Superior temporal gyrus (tissue), 1 donor: ENCODE measurements around the gene NKAIN2.
"Not testable (repeated sequence)": the region's sequence is repeated elsewhere in the genome, so short reads cannot be mapped to it uniquely, and the experiment has no call there.

Source experiments
- DNase-seq: peaks from one replicate; pipeline ENCODE4 v3.0.0-alpha.2; 2016; ENCODE audit errors: extremely low spot score

Gene NKAIN2

DNA sequence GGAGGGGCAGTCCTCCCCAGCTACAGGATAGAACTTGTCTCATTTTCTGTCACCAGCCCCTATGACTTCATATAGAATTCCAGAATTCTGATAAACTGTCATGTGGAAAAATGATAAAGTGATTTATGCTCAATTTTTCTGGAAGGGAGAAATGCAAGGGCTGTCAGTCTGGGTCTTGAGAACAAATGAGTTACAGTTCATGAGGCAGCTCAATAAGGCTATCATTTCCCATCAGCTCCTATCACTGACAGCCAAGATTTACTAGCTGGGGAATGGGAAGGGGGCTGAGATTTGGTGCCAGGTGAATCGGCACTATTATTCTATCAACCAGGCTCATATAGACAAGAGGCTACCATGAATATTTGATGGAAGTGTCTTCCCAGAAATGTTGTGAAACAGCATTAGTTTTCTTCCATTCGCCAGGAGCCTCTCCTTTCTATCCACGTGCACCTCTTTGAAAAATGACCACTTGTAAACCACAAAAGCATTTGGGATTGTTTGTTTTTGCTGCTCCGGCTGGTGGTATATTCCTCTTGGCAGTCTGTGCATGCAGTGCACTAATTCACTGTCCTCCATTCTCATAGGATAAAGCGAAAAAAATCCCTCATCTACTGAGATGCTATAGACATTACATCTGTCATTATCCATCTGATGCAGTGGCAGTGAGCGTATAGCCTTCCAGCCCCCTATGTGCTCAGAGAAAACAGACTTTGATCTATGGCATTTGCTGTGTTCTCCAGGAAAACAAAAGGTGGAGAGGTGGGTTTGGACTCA lies 629.9 kb downstream of the NKAIN2 start:
- DNase-seq, result no peak

DNA sequence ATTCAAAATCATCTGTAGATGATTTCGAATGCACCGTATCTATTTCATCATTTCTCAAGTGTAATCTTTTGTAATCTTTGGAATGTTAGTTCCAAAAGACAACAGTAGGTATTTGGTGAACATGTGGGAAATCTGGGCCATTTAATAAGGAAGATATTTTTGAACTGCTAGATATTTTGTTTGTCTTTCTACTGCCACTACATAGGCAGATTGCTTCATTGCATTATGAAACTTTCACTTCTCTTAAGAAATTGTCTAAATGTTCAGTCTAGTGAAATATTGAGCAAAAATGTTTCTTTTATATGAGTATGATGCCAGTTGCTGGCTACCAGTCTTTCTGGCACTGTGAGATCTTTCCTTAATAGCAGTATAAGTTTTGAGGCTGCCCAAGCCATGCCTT lies 630.8 kb downstream of the NKAIN2 start:
- DNase-seq, result no peak

DNA sequence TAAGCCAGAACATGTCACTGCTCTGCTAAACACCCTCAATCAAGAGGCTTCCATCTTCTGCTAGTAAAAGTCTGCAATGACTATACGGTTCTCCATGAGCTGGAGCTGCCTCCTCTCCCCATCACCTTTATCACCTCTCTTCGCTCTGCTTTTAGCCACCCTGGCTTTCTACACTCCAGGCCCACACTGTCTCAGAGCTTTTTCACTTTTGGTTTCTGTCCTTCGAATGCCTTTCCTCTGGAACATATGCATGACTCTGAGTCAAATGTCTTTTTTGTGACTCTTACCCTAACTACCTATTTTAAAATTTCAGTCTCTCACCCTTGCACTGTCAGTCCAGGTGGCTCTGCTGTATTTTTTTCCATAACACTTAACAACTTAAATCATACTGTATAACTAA lies 633.1 kb downstream of the NKAIN2 start:
- no peak for DNase-seq

GRCh38 chr6:124438546-124439065 lies 634.9 kb downstream of the NKAIN2 start:
- no peak for DNase-seq

DNA sequence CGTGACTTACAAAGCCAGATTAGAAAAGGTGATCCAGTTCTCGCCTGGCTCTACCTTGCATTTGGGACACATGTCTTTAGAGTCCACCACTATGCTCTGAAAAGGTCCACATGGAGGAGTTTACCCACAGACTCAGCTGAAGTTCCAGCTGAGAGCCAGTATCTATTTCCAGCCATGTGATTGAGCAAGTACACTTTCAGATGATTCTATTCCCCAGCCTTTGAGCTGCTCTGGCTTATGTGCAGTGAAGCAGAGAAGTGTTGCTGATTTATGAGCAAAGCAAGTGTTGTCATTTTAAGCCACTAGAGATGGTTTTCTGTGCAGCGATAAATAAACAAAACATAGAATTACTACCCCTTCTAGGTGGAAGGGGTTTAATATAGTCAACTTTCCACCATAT lies 637.8 kb downstream of the NKAIN2 start:
- DNase-seq, result no peak

DNA sequence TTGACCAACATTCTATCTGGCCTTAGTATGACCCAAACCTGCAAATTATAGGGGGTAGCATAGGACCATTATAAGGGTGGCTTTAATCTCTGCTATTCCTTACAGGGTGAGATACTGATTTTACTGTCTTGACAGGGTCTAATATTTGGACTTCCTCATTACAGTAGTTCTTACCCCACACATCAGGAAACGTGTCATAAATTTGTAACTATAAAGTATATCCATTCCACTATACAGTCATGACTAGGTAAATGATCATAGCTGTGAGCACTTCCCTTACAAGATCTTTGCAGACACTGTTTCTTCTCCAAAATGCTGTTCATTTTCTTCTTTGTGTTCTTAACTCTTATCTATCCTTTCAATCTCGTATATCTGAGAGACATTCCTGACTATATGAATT lies 639.9 kb downstream of the NKAIN2 start:
- no peak for DNase-seq

DNA sequence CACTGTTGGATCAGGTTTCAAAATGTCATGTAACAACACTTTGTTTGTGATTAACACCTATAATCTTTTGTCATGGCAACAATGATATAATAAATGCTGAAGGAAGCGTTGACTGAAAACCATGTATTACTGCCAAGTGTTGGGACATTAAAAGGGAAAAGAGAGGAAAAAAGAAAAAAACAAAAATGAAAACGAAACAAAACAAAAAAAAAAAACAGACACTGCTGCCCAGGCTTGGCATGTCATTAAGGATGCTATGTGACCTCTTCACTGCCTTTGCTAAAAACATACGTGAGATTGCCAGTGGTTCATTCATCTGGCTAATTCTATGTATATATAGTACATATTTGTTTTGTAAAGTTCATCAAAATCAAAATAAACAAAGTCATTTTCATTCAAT lies 641.9 kb downstream of the NKAIN2 start:
- no peak for DNase-seq

DNA sequence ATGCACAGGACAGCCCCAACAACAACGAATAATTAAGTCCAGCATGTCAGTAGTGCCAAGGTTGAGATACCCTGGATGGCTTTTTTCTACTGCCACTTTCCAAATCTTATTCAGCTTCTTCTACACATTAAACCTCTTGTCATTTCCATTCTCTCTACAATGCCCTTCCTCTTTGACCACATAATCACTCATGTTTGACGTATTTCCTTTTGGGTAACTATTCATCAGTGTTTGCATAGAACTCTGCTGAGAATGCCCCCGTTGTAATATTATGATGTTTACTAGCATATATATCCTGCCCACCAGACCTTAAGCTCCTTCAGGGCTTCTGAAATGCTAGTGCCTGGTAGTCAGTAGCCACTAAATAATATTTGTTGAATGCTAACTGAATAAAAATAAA lies 643.3 kb downstream of the NKAIN2 start:
- no peak for DNase-seq

GRCh38 chr6:124459268-124459667 lies 655.6 kb downstream of the NKAIN2 start:
- DNase-seq, result no peak

GRCh38 chr6:124462750-124463149 lies 659.1 kb downstream of the NKAIN2 start:
- no peak for DNase-seq

DNA sequence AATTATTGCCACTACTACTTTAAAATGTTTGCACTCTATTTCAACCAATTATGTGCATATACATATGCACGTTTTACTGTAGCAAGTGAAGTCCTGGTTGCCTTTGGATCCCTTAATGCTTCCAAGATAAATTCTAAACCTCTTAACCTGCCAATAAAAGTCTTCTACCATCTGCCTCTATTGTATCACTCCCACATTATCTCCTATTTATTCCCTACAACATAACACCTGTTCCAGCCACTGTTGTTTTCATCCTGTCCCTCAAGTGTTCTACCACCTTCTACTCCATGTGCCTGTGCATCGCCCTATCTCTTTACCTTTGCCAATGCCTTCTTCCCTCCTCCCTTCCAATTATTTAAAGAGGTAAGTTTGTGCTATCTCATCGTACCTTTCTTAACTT lies 659.6 kb downstream of the NKAIN2 start:
- no peak for DNase-seq

DNA sequence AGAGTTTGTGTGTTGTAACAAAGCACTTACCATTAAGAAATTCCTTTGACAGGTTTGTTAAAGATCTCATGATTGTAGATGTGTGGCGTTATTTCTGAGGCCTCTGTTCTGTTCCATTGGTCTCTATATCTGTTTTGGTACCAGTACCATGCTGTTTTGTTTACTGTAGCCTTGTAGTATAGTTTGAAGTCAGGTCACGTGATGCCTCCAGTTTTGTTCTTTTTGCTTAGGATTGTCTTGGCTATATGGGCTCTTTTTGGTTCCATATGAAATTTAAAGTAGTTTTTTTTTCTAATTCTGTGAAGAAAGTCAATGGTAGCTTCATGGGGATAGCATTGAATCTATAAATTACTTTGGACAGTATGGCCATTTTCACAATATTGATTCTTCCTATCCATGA lies 660.9 kb downstream of the NKAIN2 start:
- not testable (repeated sequence) for DNase-seq

GRCh38 chr6:124466949-124467348 lies 663.3 kb downstream of the NKAIN2 start:
- DNase-seq, result no peak

GRCh38 chr6:124467366-124467765 lies 663.7 kb downstream of the NKAIN2 start:
- DNase-seq, result no peak

GRCh38 chr6:124470803-124471202 lies 667.1 kb downstream of the NKAIN2 start:
- DNase-seq, result no peak

- peak; percentile 50 for DNase-seq
Observed at GRCh38 chr6:124475176-124475575, 671.5 kb downstream of the NKAIN2 start.

DNA sequence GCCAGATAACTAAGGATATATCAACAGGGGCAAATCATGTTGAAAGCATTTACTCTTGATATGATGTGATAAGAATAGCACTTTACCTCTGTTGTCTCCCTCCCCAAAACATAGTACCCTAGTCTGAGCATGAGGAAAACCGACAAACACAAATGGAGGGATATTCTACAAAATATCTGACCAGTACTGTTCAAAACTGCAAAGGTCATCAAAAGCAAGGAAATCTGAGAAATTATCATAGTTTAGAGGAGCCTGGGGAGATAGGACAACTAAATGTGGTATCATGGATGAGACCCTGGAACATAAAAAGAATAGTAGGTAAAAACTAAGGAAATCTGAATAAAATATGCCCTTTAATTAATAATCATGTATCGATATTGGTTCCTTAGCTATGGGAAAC lies 675.2 kb downstream of the NKAIN2 start:
- DNase-seq, result no peak

DNA sequence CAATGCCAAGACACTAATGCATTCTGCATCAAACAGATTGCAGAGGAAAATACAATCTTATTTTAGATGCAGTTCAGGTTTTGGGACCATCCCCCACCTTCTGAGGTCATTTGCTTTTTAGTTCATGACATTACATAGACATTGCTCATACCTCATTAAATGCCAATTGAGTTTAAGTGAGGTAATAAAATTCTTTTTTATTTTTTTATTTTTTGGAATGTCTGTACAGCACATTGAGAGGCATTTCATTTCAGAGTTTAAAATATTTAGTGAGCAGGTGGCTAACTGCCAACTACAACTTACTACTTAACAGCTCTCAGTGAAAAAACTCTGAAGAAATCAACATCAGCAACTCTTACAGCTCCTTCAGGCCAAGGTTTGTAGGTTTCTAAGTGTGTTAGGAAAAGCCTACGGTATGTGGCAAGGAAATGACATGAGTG lies 676.3 kb downstream of the NKAIN2 start:
- no peak for DNase-seq

DNA sequence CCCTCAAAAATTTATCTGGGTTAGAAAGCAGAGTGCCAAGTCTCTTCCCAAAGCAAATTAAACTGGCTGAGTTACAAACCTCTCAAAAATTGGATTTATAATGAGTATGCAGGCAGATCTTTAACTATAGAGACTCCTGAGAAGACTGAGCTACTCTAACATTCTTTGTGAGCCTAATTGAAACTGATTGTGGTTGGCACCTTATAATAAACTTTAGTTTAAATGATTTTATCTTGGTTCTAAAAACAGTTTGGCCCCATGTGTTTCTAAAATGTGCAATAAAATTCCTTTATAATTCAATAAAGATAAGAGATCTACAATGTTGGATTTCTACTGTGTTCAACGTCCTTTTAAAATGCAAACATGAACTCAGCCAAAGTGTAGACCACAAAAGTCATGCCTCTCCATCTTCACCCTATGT lies 678.4 kb downstream of the NKAIN2 start:
- DNase-seq, result no peak

- DNase-seq, result no peak
Observed at GRCh38 chr6:124487623-124488431, 684.2 kb downstream of the NKAIN2 start.

- no peak for DNase-seq
Observed at GRCh38 chr6:124490122-124490521, 686.5 kb downstream of the NKAIN2 start.

GRCh38 chr6:124493259-124493658 lies 689.6 kb downstream of the NKAIN2 start:
- no peak for DNase-seq
